Neural progenitor cell (in vitro differentiated cells): Measurements from ENCODE around the gene NFKBIE.

Experiments used
- EZH2 ChIP-seq: fragments of 200-600 bp; sonication (generic); IDR thresholded peaks from 2 replicates; pipeline ENCODE4 v1.6.1; 2017; ENCODE audit warnings: antibody characterized with exemption, mild to moderate bottlenecking, moderate library complexity
- EZH2phosphoT487 ChIP-seq: fragments of 200-600 bp; sonication (generic); IDR thresholded peaks from 2 replicates; pipeline ENCODE4 v1.6.1; 2017; ENCODE audit warnings: antibody characterized with exemption
- TF ChIP-seq, protein P1 (sequence below): fragments of 200-600 bp; sonication (generic); IDR thresholded peaks from 2 replicates; pipeline ENCODE4 v1.5.1; 2017; ENCODE audit warnings: antibody characterized with exemption, mild to moderate bottlenecking

DNA sequence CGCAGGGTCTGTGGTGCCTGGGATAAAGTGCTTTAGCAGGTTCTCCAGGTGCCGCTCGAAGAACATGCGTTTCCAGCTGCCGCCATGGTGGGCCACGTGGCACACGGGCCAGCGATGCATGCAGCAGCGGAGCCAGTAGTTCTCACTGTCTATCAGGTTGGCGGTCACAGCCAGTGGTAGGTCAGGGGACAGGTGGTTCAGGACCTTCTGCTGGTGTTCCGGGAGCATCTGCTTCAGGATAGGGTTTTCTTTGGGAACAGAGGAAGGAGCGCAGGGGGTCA lies 20.9 kb upstream of the NFKBIE start:
- no peak for TF ChIP-seq EZH2
- TF ChIP-seq, protein P1, sequence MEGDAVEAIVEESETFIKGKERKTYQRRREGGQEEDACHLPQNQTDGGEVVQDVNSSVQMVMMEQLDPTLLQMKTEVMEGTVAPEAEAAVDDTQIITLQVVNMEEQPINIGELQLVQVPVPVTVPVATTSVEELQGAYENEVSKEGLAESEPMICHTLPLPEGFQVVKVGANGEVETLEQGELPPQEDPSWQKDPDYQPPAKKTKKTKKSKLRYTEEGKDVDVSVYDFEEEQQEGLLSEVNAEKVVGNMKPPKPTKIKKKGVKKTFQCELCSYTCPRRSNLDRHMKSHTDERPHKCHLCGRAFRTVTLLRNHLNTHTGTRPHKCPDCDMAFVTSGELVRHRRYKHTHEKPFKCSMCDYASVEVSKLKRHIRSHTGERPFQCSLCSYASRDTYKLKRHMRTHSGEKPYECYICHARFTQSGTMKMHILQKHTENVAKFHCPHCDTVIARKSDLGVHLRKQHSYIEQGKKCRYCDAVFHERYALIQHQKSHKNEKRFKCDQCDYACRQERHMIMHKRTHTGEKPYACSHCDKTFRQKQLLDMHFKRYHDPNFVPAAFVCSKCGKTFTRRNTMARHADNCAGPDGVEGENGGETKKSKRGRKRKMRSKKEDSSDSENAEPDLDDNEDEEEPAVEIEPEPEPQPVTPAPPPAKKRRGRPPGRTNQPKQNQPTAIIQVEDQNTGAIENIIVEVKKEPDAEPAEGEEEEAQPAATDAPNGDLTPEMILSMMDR = no peak
- TF ChIP-seq EZH2phosphoT487 = no peak
